Measurements from ENCODE around the gene EFCAB8. TPM values are rescaled to one million over a fixed set of nuclear protein-coding genes. Genes with fewer than 3 reads are reported as not detected.

The EFCAB8 gene
- total and polyA plus RNA-seq, 4 donors: 0.25 TPM; not detected in 3

Other genes with a start within 250 kb of the EFCAB8 start
- gene C20orf203, start 185.0 kb upstream of the EFCAB8 start, total RNA-seq: under 1 TPM; under 0.01 TPM
- gene C20orf203, start 185.0 kb upstream of the EFCAB8 start, polyA plus RNA-seq: not detected
- 1 to 10 TPM; 8.3 to 9.1 TPM for gene COMMD7, start 115.5 kb upstream of the EFCAB8 start, total RNA-seq
- 10 to 100 TPM; 21.8 to 42.7 TPM for gene COMMD7, start 115.5 kb upstream of the EFCAB8 start, polyA plus RNA-seq
- 1 to 10 TPM in 1 of 2 donors, under 1 TPM in 1; 0.84 to 2.8 TPM for gene DNMT3B, start 96.5 kb upstream of the EFCAB8 start, total RNA-seq
- gene DNMT3B, start 96.5 kb upstream of the EFCAB8 start, polyA plus RNA-seq: under 1 TPM; 0.26 to 0.36 TPM
- gene MAPRE1, start 39.0 kb upstream of the EFCAB8 start, total RNA-seq: 10 to 100 TPM; 22.5 to 40.2 TPM
- gene MAPRE1, start 39.0 kb upstream of the EFCAB8 start, polyA plus RNA-seq: 10 to 100 TPM in 1 of 2 donors, 1 to 10 TPM in 1; 6.7 to 11.3 TPM
- gene SUN5, start 145.5 kb downstream of the EFCAB8 start, total RNA-seq: not detected
- gene SUN5, start 145.5 kb downstream of the EFCAB8 start, polyA plus RNA-seq: not detected
- 1 to 10 TPM; 1.9 to 3.7 TPM for gene BPIFB2, start 148.8 kb downstream of the EFCAB8 start, total RNA-seq
- gene BPIFB2, start 148.8 kb downstream of the EFCAB8 start, polyA plus RNA-seq: 1 to 10 TPM in 1 of 2 donors, under 1 TPM in 1; 0.33 to 1.0 TPM
- not detected for gene BPIFB6, start 172.7 kb downstream of the EFCAB8 start, total RNA-seq
- not detected for gene BPIFB6, start 172.7 kb downstream of the EFCAB8 start, polyA plus RNA-seq
- not detected for gene BPIFB3, start 195.0 kb downstream of the EFCAB8 start, total RNA-seq
- gene BPIFB3, start 195.0 kb downstream of the EFCAB8 start, polyA plus RNA-seq: not detected
- not detected for gene BPIFB4, start 220.7 kb downstream of the EFCAB8 start, total RNA-seq
- gene BPIFB4, start 220.7 kb downstream of the EFCAB8 start, polyA plus RNA-seq: under 1 TPM in 1 of 2 donors, not detected in 1; 0.16 TPM

Data from liver (tissue), 4 donors.